ENCODE measurements around the gene RPRD1A. TPM values are rescaled to one million over a fixed set of nuclear protein-coding genes. Genes with fewer than 3 reads are reported as not detected.

The RPRD1A gene
- total RNA-seq, 4 donors from 2014 or later, result 36.4 to 64.8 (median 53.9) TPM

DNA sequence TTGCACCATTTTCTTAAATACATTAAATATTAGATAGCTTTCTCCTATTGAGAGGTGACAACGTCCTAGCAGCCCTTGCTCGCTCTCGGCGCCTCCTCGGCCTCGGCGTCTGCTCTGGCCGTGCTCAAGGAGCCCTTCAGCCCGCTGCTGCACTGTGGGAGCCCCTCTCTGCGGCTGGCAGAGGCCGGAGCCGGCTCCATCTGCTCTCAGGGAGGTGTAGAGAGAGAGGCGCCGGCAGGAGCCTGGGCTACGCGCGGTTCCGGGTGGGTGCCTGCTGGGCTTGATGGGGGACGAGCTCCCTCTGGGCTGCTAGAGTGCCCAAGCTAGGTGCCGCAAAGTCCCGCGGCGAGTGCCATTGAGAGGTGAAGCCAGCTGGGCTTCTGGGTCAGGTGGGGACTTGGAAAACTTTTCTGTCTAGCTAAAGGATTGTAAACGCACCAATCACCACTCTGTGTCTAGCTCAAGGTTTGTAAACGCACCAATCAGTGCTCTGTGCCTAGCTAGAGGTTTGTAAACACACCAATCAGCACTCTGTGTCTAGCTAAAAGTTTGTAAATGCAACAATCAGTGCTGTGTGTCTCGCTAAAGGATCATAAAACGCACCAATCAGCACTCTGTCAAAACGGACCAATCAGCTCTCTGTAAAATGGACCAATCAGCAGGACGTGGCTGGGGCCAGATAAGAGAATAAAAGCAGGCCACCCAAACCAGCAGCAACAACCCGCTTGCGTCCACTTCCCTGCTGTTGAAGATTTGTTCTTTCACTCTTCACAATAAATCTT lies 3.1 kb downstream of the RPRD1A start:
- TF ChIP-seq, protein P1, sequence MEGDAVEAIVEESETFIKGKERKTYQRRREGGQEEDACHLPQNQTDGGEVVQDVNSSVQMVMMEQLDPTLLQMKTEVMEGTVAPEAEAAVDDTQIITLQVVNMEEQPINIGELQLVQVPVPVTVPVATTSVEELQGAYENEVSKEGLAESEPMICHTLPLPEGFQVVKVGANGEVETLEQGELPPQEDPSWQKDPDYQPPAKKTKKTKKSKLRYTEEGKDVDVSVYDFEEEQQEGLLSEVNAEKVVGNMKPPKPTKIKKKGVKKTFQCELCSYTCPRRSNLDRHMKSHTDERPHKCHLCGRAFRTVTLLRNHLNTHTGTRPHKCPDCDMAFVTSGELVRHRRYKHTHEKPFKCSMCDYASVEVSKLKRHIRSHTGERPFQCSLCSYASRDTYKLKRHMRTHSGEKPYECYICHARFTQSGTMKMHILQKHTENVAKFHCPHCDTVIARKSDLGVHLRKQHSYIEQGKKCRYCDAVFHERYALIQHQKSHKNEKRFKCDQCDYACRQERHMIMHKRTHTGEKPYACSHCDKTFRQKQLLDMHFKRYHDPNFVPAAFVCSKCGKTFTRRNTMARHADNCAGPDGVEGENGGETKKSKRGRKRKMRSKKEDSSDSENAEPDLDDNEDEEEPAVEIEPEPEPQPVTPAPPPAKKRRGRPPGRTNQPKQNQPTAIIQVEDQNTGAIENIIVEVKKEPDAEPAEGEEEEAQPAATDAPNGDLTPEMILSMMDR (IDR thresholded peaks at IDR 0.05), result no peak
- DNase-seq (ENCODE audit: low spot score) (no peak), ATAC-seq (ENCODE audit: low FRiP score) (no peak)

GRCh38 chr18:36058674-36059073 lies 8.7 kb downstream of the RPRD1A start:
- TF ChIP-seq, protein P1 (IDR thresholded peaks at IDR 0.05), result no peak
- no peak for DNase-seq (ENCODE audit: low spot score)
- ATAC-seq (ENCODE audit: low FRiP score), result no peak

- no peak for ATAC-seq (ENCODE audit: low FRiP score)
- DNase-seq (ENCODE audit: low spot score), result no peak
- TF ChIP-seq, protein P1 (IDR thresholded peaks at IDR 0.05), result no peak
These were observed 15.6 kb downstream of the RPRD1A start for GRCh38 chr18:36051760-36052159.

- DNase-seq (ENCODE audit: low spot score) (no peak), ATAC-seq (ENCODE audit: low FRiP score) (no peak)
- TF ChIP-seq, protein P1 (IDR thresholded peaks at IDR 0.05), result no peak
These were observed 16.9 kb downstream of the RPRD1A start for GRCh38 chr18:36050479-36050878.

GRCh38 chr18:36047521-36047920 lies 19.8 kb downstream of the RPRD1A start:
- TF ChIP-seq, protein P1 (IDR thresholded peaks at IDR 0.05), result no peak
- ATAC-seq (ENCODE audit: low FRiP score) (no peak), DNase-seq (ENCODE audit: low spot score) (no peak)

DNA sequence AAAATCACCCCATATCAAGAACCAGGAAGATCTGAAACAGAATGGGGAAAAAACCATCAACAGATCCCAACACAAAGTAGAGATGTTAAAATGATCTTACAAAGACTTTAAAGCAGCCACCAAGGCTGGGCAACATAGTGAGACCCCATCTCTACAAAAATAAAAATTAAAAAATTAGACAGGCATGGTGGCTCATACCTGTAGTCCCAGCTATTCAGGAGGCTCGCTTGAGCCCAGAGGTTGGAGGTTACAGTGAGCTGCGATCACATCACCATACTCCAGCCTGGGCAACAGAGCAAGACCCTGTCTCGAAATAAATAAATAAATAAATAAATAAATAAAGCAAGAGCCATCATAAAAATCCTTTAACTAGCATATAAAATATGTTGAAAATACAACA lies 20.5 kb downstream of the RPRD1A start:
- TF ChIP-seq, protein P1 (IDR thresholded peaks at IDR 0.05), result no peak
- ATAC-seq (ENCODE audit: low FRiP score), result no peak
- DNase-seq (ENCODE audit: low spot score), result no peak

All from omental fat pad (tissue), 4 donors.